ENCODE results near the gene CHRNB4.

DNA sequence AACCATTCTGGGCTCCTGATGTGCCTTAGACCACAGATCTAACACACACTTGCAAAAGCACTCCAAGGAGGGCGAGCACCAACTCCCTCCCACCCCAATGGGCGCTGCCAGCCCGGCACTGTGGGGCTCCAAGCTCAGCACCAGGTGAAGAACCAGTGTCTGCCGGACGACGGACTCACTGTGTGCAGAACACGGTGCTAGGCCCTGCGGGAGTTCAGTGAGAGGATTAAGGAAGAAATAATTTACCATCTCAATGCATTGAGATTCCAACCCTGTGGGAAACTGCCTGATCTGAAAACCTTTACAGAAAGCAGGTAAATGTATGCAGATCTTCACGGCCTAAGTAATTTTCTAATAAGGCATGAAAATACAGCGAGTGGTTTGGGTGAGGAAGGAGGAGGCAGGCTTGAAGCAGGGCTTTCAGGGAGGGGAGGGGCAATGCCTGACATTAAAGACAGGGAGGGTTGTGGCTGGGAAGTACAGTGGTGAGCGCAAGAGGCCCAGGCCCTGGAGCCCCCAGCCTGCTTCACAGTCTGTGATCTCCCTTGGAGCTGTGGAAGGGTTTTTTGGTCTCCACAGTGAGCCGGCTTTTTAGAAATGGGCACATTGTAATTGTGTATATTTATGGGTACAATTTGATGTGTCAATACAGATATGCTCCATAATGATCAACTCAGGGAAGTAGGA is 35.6 kb upstream of the CHRNB4 start:
- TF ChIP-seq, protein P1, sequence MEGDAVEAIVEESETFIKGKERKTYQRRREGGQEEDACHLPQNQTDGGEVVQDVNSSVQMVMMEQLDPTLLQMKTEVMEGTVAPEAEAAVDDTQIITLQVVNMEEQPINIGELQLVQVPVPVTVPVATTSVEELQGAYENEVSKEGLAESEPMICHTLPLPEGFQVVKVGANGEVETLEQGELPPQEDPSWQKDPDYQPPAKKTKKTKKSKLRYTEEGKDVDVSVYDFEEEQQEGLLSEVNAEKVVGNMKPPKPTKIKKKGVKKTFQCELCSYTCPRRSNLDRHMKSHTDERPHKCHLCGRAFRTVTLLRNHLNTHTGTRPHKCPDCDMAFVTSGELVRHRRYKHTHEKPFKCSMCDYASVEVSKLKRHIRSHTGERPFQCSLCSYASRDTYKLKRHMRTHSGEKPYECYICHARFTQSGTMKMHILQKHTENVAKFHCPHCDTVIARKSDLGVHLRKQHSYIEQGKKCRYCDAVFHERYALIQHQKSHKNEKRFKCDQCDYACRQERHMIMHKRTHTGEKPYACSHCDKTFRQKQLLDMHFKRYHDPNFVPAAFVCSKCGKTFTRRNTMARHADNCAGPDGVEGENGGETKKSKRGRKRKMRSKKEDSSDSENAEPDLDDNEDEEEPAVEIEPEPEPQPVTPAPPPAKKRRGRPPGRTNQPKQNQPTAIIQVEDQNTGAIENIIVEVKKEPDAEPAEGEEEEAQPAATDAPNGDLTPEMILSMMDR (IDR thresholded peaks at IDR 0.05; ENCODE audit: low read depth, low read length) = no peak
- no peak for TF ChIP-seq POLR2A (IDR thresholded peaks at IDR 0.05; ENCODE audit: extremely low read depth, insufficient read length)
